GM19239 (cell line): ENCODE measurements around the gene AP1S3.
"Not testable (repeated sequence)": the region's sequence is repeated elsewhere in the genome, so short reads cannot be mapped to it uniquely, and the experiment has no call there.

ENCODE experiments used
- DNase-seq: peaks from one replicate; pipeline ENCODE4 v3.0.0; 2011; ENCODE audit warnings: low spot score; ENCODE audit not compliant: insufficient read length
- FAIRE-seq: peaks from 2 replicates; lab custom pipeline; 2011; peaks lifted over from hg19 to GRCh38; lab: Jason Lieb, UNC

The AP1S3 gene

DNA sequence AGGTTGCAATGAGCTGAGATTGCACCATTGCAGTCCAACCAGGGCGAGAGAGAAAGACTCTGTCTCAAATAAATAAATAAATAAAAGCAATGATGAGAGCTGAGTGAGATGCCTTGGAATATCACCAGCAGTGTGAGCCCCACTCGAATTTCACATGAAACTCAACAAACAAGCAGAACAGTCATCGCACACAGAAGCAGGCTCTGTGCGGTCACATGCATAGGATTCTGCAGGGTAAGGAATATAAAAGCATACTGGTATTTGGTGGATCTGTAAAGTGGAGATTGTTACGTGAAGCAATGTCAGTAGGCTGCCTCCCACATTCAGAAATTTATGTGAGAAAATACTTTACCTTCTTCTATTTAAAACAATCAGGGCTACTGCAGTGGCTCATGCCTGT lies 18.0 kb upstream of the AP1S3 start:
- no peak for DNase-seq
- FAIRE-seq: no peak

DNA sequence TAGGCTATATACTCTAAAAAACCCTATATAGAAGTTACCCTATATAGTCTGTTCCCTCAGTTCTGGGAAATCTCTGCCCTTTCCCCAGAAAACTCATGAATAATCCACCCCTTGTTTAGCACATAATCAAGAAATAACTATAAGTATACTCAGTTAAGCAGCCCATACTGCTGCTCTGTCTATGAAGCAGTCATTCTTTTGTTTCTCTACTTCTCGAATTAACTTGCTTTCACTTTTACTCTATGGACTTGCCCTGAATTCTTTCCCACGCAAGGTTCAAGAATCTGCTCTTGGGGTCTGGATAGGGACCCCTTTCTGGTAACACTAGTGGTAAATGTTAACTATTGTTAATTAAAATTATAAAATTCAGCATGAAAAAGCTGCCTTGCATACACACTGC lies 17.4 kb upstream of the AP1S3 start:
- no peak for DNase-seq
- FAIRE-seq: no peak

DNA sequence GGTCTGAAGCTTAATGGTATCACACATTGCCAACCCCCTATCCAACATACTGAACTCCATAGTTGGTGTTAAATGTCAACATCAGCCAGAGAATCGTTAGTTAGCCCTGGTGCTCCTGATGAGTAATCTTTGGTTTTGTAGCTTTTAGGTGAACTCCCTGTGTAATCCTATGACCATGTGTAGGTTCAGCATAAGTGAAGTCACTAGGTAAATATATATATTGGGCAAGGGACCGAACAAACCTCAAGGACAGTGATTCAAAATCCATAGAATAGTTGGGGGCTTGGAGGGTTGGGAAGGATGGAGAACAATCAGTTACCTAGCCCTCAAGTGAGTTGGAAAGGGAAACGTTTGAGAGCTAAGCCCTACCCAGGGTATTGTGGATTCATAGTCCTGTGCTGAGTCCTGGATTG lies 16.0 kb upstream of the AP1S3 start:
- DNase-seq: no peak
- no peak for FAIRE-seq

- DNase-seq (no peak), FAIRE-seq (no peak)
Measured at GRCh38 chr2:223852281-223852795, 15.0 kb upstream of the AP1S3 start.

DNA sequence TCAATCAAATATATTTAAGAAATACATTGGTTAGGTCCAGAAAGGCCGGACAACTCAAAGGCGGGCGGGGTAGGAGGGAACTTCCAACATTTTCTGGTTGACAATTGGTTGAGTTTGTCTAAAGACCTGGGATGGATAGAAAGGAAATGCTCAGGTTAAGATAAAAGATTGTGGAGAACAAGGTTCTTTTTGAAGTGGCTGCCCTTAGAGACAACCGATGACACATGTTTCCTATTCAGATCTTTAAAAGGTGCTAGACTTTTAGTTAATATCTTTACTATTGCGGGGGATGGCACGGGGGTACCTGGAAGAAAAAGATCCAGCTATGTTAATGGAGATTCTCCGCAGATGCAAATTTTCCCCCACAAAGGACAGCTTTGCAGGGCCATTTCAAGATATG lies 10.0 kb upstream of the AP1S3 start:
- no peak for FAIRE-seq
- no peak for DNase-seq

- FAIRE-seq (no peak), DNase-seq (no peak)
Measured at GRCh38 chr2:223846515-223846914, 9.1 kb upstream of the AP1S3 start.

GRCh38 chr2:223841436-223842190 lies 4.2 kb upstream of the AP1S3 start:
- no peak for DNase-seq
- FAIRE-seq: no peak

GRCh38 chr2:223835701-223836532 lies 1.5 kb downstream of the AP1S3 start:
- DNase-seq (peak; percentile 65), FAIRE-seq (peak; percentile 85)

- DNase-seq (no peak), FAIRE-seq (no peak)
Measured at GRCh38 chr2:223834431-223834830, 3.0 kb downstream of the AP1S3 start.

DNA sequence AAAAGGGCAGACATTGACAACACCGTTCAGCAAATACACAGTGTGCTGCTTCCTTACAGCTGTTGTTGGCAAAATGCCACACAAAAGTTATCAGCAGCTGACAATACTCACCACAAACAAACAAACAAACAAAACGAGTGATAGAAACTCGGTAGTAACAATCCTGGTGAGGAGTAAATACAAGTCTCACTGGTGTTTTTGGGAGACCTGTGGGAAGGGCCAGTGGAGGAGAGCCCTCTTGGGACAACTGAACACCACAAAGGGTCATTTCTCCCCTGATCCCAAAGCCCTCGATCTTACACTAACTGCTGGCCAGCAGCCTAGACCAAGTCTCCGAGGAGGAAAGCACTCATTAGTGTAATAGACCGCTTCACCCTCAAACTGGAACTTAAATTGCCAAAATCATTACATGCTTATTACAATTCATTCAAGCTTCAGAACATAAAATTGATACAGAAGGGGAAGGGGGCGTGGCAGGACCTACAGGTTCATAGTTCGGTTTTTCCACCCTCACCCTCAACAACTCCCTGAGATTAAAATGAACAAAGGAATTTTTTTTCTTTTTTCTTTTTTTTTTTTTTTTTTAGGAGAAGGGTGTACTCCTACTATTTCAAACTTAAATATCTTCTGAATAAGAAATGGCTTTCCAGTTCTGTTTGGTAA lies 5.0 kb downstream of the AP1S3 start:
- no peak for FAIRE-seq
- DNase-seq: no peak

DNA sequence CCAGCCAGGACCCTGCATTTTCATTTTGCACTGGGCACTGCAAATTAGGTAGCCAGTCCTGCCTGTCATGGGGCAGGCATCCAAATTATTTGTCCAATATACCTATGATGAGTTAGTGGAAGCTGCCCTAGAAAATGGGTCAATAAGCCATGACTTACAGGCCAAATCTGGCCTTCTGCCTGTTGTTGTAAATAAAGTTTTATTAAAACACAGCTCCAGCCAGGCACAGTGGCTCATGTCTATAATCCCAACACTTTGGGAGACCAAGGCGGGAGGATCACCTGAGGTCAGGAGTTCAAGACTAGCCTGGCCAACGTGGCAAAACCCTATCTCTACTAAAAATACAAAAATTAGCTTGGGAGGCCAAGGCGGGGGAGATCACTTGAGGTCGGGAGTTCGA lies 8.3 kb downstream of the AP1S3 start:
- FAIRE-seq (no peak), DNase-seq (no peak)

- FAIRE-seq (no peak), DNase-seq (no peak)
Measured at GRCh38 chr2:223828314-223828713, 9.1 kb downstream of the AP1S3 start.

- no peak for FAIRE-seq
Measured at GRCh38 chr2:223826995-223827394, 10.4 kb downstream of the AP1S3 start.

GRCh38 chr2:223824301-223824700 lies 13.1 kb downstream of the AP1S3 start:
- FAIRE-seq (no peak), DNase-seq (no peak)

More at GRCh38 chr2:223826995-223827394, 10.4 kb downstream of the AP1S3 start:
- DNase-seq: no peak

DNA sequence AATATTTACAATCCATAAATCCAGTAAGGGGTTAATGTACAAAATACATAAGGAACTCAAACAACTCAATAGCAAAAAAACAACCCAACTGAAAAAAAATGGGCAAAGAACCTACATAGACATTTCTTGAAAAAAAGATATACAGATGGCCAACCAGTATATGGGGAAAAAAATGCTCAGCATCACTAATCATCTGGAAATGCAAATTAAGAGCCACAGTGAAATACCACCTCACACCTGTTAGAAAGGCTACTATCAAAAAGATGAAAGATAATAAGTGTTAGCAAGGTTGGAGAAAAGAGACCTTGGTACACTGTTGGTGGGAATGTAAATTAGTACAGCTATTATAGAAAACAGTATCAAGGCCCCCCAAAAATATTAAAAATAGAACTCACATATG lies 14.6 kb downstream of the AP1S3 start:
- DNase-seq (no peak), FAIRE-seq (peak; percentile 4)

DNA sequence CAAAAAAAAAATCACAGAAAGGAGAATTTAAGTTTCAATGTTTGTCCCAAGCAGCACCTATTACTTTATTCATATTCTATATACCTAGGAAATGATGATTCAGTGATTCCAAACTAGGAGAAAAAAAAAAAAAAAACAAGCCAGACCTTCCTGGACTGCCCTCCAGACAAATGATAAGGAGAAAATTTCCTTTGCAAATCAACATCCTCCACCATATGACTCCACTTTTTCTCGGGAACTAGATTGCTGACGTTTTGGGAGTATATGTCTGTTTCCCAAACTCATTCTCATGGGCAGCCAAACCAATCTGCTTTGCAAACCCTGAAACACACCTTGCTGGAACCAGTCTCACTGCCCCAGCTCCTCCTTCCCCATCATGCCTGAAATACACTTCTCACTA lies 16.8 kb downstream of the AP1S3 start:
- peak; percentile 8 for FAIRE-seq
- no peak for DNase-seq

DNA sequence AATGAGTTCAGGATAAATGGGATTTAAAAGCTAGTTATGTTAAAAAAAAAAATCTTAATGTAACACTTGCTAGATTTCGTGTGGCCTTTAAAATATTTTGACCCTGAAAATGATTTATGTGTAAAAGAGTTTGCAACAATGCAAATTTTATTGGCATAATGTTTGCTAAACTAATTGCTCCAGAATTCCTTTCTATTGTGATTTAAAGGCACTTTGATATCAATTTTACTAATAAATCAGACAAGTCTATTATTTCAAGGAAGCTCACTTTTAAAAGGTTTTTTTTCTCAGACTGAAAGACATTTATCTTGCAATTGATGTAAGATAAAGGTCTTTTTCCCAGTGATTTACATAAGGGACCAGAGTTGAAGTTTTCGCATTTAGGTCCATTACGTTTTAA lies 17.5 kb downstream of the AP1S3 start:
- FAIRE-seq (no peak), DNase-seq (no peak)

DNA sequence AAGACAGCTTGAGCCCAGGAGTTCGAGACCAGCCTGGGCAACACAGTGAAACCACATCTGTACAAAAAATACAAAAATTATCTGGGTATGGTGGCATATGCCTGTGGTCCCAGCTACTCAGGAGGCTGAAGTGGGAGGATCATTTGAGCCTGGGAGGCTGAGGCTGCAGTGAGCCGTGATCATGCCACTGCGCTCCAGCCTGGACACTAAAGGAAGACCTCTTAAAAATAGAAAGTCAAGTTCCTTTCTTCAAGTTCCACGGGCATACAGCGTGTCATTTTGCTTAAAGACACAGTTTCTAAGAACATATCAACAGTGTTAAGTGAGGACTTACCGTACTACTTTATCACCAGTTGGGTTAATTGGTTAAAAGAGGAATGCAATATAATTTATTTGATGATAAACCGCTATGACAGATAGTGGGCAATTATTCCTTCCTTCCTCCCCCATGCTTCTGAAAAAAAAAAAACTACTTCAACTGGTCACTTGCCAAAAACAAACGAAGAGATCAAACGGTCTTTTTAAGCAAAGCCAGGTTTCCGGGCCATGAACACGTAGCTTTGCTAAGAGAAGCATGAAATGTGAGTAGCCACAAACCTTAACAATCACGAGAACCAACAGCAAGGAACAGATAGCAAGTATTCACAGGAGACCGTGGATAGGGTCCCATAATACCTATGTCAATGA lies 21.4 kb downstream of the AP1S3 start:
- FAIRE-seq: no peak

GRCh38 chr2:223815186-223815883 lies 22.0 kb downstream of the AP1S3 start:
- FAIRE-seq: no peak
- DNase-seq: no peak

More for the DNA sequence above, 21.4 kb downstream of the AP1S3 start:
- no peak for DNase-seq

DNA sequence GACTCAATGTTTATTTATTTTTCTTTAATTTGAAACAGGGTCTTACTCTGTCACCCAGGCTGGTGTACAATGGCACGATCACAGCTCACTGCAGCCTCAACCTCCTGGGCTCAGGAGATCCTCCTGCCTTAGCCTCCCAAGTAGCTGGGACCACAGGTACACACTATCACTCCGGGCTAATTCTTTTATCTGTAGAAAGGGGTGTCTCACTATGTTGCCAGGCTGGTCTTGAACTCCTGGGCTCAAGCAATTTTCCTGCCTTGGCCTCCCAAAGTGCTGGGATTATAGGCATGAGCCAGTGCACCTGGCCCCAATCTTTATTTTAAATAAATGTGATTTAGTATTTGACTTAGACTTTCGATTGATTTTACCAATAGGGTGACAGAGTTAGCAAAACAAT lies 22.6 kb downstream of the AP1S3 start:
- not testable (repeated sequence) for FAIRE-seq, DNase-seq
